CD14-positive monocyte (primary cell): ENCODE data around the gene HAUS7. TPM values are rescaled to one million over a fixed set of nuclear protein-coding genes. Genes with fewer than 3 reads are reported as not detected.

Experiments used
- DNase-seq, 3 donors: peaks; one replicate each; pipeline ENCODE4 v3.0.0-alpha.2; 2011 to 2022
- H2AFZ ChIP-seq: 2 replicates; pipeline ENCODE4 v1.6.0; 2012; ENCODE audit warnings: mild to moderate bottlenecking, low read depth, low read length, inconsistent platforms; ENCODE audit not compliant: insufficient read depth, poor library complexity, severe bottlenecking
- H3K27ac ChIP-seq, 2 donors: 1 replicate in 1 of 2; 2 replicates in 1 of 2; pipeline ENCODE4 v1.5.1; 2012 to 2013; ENCODE audit warnings: low read length in 2 of 2, control low read depth in 1 of 2, inconsistent platforms in 1 of 2, low read depth in 1 of 2, mild to moderate bottlenecking in 1 of 2
- H3K27me3 ChIP-seq, 2 donors: one replicate each; pipeline versions ENCODE4 v1.6.0 to v1.6.1; 2011 to 2013; ENCODE audit warnings: low read length in 2 of 2; ENCODE audit not compliant: control insufficient read depth in 2 of 2, insufficient read depth in 2 of 2
- H3K36me3 ChIP-seq, 2 donors: replicated peaks in 1 of 2; 1 replicate in 1 of 2; 2 replicates in 1 of 2; pipeline versions ENCODE4 v1.5.1 to v1.6.1; 2012 to 2013; ENCODE audit warnings: low read length in 2 of 2, control low read depth in 1 of 2, inconsistent platforms in 1 of 2, mild to moderate bottlenecking in 1 of 2; ENCODE audit not compliant: insufficient read depth in 2 of 2, control insufficient read depth in 1 of 2
- H3K4me1 ChIP-seq, 2 donors: 1 replicate in 1 of 2; 2 replicates in 1 of 2; pipeline versions ENCODE4 v1.5.1 to v1.6.1; 2012 to 2013; ENCODE audit warnings: low read length in 2 of 2, control low read depth in 1 of 2, inconsistent platforms in 1 of 2, mild to moderate bottlenecking in 1 of 2, moderate library complexity in 1 of 2; ENCODE audit not compliant: insufficient read depth in 2 of 2, control insufficient read depth in 1 of 2
- H3K4me2 ChIP-seq: replicated peaks from 2 replicates; pipeline ENCODE3; 2012; ENCODE audit warnings: low read length, moderate library complexity, mild to moderate bottlenecking; ENCODE audit not compliant: poor library complexity, severe bottlenecking; ENCODE audit errors: extremely low read depth
- H3K4me3 ChIP-seq, 3 experiments: fragments of 200-600 bp in 1 of 3; sonication (generic) in 1 of 3; replicated peaks in 1 of 3; 1 replicate in 2 of 3; 2 replicates in 1 of 3; pipeline ENCODE4 v1.5.1; 2011 to 2013; ENCODE audit warnings: low read length in 3 of 3, mild to moderate bottlenecking in 3 of 3, control low read depth in 2 of 3, low read depth in 2 of 3, inconsistent platforms in 1 of 3, moderate library complexity in 1 of 3
- H3K79me2 ChIP-seq: 2 replicates; pipeline ENCODE4 v1.6.0; 2012; ENCODE audit warnings: mild to moderate bottlenecking, control low read depth, inconsistent platforms, low read length, moderate library complexity; ENCODE audit not compliant: insufficient read depth
- H3K9ac ChIP-seq: 2 replicates; pipeline ENCODE4 v1.6.0; 2017; ENCODE audit warnings: low read length, mild to moderate bottlenecking; ENCODE audit not compliant: insufficient read depth, poor library complexity, severe bottlenecking
- H3K9me3 ChIP-seq, 2 donors: replicated peaks in 1 of 2; 1 replicate in 1 of 2; 2 replicates in 1 of 2; pipeline versions ENCODE4 v1.5.1 to v1.6.1; 2012 to 2013; ENCODE audit warnings: low read length in 2 of 2, control low read depth in 1 of 2; ENCODE audit not compliant: control insufficient read depth in 1 of 2, insufficient read depth in 1 of 2
- H4K20me1 ChIP-seq: 2 replicates; pipeline ENCODE4 v1.6.0; 2012; ENCODE audit warnings: mild to moderate bottlenecking, low read length, control low read depth, moderate library complexity; ENCODE audit not compliant: insufficient read depth
- H3K27ac Mint-ChIP-seq, 7 donors: one replicate each; pipeline ENCODE4 v1.8.0; 2020; ENCODE audit warnings: mild to moderate bottlenecking in 7 of 7, mixed read lengths in 7 of 7, moderate library complexity in 6 of 7, inconsistent platforms in 2 of 7
- H3K27me3 Mint-ChIP-seq, 3 donors: one replicate each; pipeline ENCODE4 v1.8.0; 2021 to 2022; ENCODE audit warnings: low read depth in 3 of 3, mild to moderate bottlenecking in 3 of 3, mixed read lengths in 3 of 3, moderate library complexity in 3 of 3, inconsistent platforms in 1 of 3
- H3K36me3 Mint-ChIP-seq, 2 donors: one replicate each; pipeline ENCODE4 v1.8.0; 2020; ENCODE audit warnings: mixed read lengths in 2 of 2, inconsistent platforms in 1 of 2, mild to moderate bottlenecking in 1 of 2
- H3K4me1 Mint-ChIP-seq: one replicate; pipeline ENCODE4 v1.8.0; 2020; ENCODE audit warnings: mild to moderate bottlenecking, mixed read lengths
- H3K4me3 Mint-ChIP-seq, 2 donors: one replicate each; pipeline ENCODE4 v1.8.0; 2020; ENCODE audit warnings: mild to moderate bottlenecking in 2 of 2, mixed read lengths in 2 of 2, moderate library complexity in 1 of 2
- H3K9me3 Mint-ChIP-seq, 7 donors: one replicate each; pipeline ENCODE4 v1.8.0; 2020 to 2022; ENCODE audit warnings: mixed read lengths in 7 of 7, mild to moderate bottlenecking in 6 of 7, moderate library complexity in 6 of 7, inconsistent platforms in 2 of 7
- WGBS: methylation state at CpG from one replicate; pipeline ENCODE4 v1.1.5; 2013; ENCODE audit warnings: missing lambda C conversion rate; ENCODE audit not compliant: insufficient coverage; 5-methylcytosine and 5-hydroxymethylcytosine counted together
- intact Hi-C, 2 donors: fragments of 100-400 bp; cut with micrococcal nuclease; formaldehyde crosslinking; loops; one replicate each; pipeline versions ENCODE4 v1.15.0 to v1.15.1; 2023
- polyA plus RNA-seq, 3 donors: library from polyadenylated mRNA; depleted of rRNA in 1 of 3; unstranded in 2 of 3; stranded (reverse) in 1 of 3; fragments of 300-500 nt in 2 of 3; fragments of >200 nt in 1 of 3; fragmentation: Illumina TruSeq in 2 of 3; gene quantifications; 1 replicate in 2 of 3; 2 replicates in 1 of 3; pipeline ENCODE4 v1.2.3, GENCODE V29; 2012 to 2021
- TF ChIP-seq, protein P1 (sequence below): fragments of 200-600 bp; IDR thresholded peaks from one replicate; pipeline ENCODE4 v1.8.0; 2022; ENCODE audit warnings: antibody characterized with exemption, mild to moderate bottlenecking

Gene HAUS7
- polyA plus RNA-seq, 3 donors = 23.8 to 37.5 (median 26.7) TPM

DNA sequence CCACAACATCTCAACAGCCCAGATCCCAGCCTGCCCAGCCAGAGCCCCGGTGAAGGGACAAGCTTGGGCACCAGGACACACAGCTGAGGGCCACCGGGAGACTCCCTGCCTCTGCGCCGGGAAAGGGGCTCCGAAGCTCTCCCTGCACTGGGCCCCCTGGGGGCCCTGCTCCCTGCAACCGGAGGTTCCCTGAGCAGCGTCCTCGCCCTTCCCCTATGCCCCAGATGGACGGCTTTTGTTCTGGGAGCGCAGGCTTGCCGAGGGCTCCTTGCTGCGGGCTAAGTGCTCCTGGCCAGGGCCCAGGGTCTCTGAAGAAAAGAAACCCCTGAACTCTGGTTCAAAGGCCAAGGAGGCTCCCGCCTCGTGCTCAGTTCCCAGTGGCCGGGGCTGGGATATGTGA is 60.0 kb downstream of the HAUS7 start:
- peaks cover 0 to 1% (median 0%) of the 10 kb centered on the region in 7 donors for H3K9me3 Mint-ChIP-seq
- Histone ChIP-seq H3K27me3 (no peaks in the 10 kb centered on the region), H3K36me3 (no peaks in the 10 kb centered on the region), H3K9ac (no peak overlapping the region), H3K27ac (no peak overlapping the region), H3K79me2 (peaks cover 6% of the 10 kb centered on the region), H4K20me1 (no peaks in the 10 kb centered on the region), H3K4me1 (peaks cover 35 to 37% of the 10 kb centered on the region in 2 donors), H3K4me2 (no peak overlapping the region), H3K9me3 (no peaks in the 10 kb centered on the region), H2AFZ (no peak overlapping the region), H3K4me3 (no peak overlapping the region)
- intact Hi-C loops = no loop called here
- H3K27me3 Mint-ChIP-seq = peaks cover 0 to 14% (median 8%) of the 10 kb centered on the region in 3 donors
- H3K27ac Mint-ChIP-seq = no peak overlapping the region
- peaks cover 39% of the 10 kb centered on the region for H3K4me1 Mint-ChIP-seq
- H3K36me3 Mint-ChIP-seq = no peaks in the 10 kb centered on the region
- H3K4me3 Mint-ChIP-seq = no peak overlapping the region
- DNase-seq = no peak
- 92% methylated on average over 8 of the region's 15 CpGs for WGBS
- TF ChIP-seq, protein P1, sequence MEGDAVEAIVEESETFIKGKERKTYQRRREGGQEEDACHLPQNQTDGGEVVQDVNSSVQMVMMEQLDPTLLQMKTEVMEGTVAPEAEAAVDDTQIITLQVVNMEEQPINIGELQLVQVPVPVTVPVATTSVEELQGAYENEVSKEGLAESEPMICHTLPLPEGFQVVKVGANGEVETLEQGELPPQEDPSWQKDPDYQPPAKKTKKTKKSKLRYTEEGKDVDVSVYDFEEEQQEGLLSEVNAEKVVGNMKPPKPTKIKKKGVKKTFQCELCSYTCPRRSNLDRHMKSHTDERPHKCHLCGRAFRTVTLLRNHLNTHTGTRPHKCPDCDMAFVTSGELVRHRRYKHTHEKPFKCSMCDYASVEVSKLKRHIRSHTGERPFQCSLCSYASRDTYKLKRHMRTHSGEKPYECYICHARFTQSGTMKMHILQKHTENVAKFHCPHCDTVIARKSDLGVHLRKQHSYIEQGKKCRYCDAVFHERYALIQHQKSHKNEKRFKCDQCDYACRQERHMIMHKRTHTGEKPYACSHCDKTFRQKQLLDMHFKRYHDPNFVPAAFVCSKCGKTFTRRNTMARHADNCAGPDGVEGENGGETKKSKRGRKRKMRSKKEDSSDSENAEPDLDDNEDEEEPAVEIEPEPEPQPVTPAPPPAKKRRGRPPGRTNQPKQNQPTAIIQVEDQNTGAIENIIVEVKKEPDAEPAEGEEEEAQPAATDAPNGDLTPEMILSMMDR = no peak

DNA sequence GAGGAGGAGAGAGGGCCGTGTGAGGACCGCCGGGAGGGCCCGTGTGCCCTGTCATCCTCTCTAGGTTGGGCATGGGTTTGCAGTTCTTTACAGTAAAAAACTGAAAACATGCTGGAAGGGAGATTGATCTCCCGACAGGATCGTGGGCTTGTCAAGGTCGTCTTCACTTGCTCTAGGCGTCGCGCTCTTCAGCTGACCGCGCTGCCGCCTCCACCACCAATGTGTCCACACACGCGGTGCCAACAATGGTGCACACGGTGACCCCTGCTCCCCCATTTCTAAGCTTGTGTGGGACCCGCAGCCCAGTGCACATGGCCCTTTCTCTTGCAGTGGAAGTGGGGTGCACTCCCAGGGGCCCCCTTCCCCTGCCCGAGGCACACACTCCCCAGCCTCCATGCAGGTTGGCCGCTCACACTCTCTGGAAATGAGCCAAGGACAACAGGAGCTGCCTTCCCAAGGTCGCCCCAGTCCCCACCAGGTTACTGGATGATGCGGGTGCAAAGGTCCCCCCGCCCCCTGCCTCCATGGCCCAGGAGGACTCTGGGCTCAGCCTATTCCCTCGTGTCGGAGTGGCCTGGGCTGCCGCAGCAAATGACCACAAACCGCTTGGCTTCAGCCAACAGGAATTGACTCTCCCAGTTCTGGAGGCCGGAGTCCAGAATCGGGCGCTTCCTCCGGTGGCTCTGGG is 60.8 kb downstream of the HAUS7 start:
- Histone ChIP-seq H3K9me3 (no peaks in the 10 kb centered on the region), H4K20me1 (no peaks in the 10 kb centered on the region), H3K4me1 (peaks cover 28 to 29% of the 10 kb centered on the region in 2 donors), H3K36me3 (no peaks in the 10 kb centered on the region), H2AFZ (no peak overlapping the region), H3K4me3 (no peak overlapping the region), H3K4me2 (no peak overlapping the region), H3K27ac (no peak overlapping the region), H3K9ac (no peak overlapping the region), H3K79me2 (peaks cover 6% of the 10 kb centered on the region), H3K27me3 (no peaks in the 10 kb centered on the region)
- Mint-ChIP-seq H3K36me3 (no peaks in the 10 kb centered on the region), H3K27me3 (peaks cover 0 to 11% (median 8%) of the 10 kb centered on the region in 3 donors), H3K4me3 (no peak overlapping the region), H3K27ac (no peak overlapping the region), H3K9me3 (peaks cover 0 to 1% (median 0%) of the 10 kb centered on the region in 7 donors), H3K4me1 (peaks cover 33% of the 10 kb centered on the region)
- WGBS = 85% methylated on average over 5 of the region's 30 CpGs
- intact Hi-C loops = no loop called here
- TF ChIP-seq, protein P1 = no peak
- no peak for DNase-seq
